CD1c-positive myeloid dendritic cell (primary cell): ENCODE measurements around the gene BARHL2.

Experiments used
- DNase-seq: peaks from one replicate; pipeline ENCODE4 v3.0.0-alpha.2; 2016; ENCODE audit errors: extremely low spot score

Gene BARHL2

DNA sequence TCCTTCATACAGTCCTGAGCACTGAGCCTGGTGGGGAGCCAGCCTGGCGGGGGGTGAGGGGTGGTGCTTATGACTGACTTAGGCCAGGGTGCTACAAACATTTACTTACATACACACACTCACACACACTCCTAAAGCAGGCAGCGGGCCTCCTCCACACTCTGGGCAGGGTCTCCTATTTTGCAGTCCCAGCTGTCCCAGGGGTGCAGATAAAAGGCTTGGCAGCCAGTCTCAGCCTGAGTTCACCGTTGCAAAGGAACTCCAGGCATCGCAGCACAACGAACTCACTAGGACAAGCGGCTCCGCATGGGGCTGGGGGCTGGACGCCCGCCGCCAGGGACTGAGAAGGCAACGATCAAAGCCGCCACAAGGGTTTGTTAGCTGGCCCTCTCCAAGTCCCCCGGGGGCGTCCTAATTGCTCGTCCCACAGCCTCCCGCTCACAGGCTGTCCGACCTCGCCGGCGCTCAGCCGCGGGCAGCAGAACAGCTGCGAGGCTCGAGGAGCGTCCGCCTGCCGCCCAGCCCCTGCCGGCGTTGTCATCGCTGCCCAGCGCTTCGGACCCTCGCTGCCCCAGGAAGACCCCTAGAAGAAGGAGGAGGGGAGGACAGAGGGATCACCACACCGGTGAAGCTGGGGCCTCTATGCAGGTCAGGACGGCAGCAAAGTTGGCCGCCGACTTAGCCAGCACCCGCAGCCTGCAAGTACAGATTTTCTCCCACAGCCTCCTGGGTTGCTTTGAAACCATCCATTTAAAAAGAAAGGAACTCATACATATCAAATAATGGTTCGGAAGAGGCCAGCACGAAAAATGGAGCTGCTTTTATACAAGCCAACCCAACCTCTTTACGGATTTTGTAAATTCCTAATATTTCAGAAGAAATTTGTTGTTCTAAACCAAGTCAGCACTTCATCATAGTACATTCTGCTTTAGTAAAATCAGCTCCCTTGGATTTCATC is 6.2 kb downstream of the BARHL2 start:
- DNase-seq: no peak

DNA sequence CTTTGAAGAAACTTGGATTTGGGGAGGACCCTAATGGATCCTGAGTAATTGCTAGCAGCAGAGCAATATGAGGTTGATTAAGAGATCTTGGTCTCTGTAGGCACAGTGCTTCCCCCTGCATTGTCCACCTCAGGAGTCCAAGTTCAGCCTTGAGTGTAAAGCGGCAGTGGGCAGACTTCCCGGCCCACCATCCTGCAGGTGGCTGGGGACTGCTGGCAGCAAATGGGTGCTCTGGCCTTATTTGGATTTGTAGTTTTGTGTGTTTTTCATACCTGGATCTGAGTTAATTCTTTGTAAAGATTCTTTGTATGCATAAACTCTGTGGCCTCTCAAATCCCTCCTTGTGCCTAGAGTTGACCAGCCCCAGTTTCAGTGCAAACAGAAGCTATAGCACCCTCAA is 7.6 kb downstream of the BARHL2 start:
- no peak for DNase-seq

DNA sequence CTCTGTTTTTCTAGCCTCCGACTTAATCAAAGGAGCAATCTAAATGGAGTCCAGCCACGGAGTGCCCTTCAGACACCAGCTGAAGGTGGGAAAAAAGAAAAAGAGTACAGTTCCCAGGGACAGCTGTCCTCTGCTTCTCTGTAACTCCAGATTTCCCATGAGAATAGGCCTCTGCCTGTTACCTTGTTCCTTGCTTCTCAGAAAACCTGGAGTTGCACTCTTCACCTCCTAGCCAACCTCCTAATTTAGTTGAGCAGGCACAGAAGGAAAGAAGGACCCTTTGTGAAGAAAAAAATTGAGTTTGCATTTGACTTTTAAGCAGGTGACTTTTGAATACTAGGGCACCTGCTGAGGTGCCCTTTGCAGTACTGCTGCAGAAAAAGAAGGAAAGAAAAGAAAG is 8.3 kb downstream of the BARHL2 start:
- no peak for DNase-seq

DNA sequence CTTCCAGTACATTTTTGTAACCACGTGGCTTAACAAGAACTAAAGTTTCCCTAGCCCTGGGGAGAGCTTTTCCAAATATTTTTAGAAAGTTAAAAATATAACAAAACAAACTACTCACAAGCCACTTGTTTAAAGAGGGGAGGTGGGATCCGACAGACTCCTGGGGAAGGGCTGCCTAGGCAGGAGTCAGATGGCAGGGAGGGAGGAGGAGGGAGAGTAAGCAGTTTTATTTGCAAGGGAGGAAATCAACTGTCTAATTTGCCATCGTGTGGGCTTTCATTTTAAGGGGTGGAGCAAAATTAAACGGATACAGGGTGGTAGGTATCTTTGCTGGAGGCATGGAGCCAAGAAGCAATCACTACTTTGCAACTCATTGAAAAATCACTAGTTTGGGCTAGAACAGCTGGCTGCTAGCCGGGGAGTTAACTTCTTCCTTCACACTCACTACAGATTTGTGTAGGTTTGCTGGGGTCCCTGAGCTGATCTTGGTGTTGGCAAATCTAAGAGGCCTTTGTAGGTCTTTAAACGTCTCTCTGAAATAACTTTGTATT is 8.8 kb downstream of the BARHL2 start:
- no peak for DNase-seq

DNA sequence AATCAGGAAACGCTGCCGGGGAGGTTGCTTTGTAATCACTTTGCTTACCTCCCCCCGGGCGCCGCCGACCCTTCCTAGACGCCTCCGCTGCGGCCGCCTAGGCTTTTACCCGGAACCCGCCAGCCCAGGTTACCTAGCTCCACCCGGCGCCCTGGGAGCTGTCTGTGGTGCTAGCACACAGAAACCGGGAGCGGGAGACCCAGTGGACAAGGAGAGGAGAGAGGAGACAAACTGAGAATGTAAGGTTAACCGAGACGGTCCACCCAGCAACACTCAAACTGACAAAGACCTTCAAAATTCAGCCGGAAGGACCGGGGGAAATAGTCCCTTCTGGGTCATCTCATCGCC is 9.8 kb downstream of the BARHL2 start:
- no peak for DNase-seq

DNA sequence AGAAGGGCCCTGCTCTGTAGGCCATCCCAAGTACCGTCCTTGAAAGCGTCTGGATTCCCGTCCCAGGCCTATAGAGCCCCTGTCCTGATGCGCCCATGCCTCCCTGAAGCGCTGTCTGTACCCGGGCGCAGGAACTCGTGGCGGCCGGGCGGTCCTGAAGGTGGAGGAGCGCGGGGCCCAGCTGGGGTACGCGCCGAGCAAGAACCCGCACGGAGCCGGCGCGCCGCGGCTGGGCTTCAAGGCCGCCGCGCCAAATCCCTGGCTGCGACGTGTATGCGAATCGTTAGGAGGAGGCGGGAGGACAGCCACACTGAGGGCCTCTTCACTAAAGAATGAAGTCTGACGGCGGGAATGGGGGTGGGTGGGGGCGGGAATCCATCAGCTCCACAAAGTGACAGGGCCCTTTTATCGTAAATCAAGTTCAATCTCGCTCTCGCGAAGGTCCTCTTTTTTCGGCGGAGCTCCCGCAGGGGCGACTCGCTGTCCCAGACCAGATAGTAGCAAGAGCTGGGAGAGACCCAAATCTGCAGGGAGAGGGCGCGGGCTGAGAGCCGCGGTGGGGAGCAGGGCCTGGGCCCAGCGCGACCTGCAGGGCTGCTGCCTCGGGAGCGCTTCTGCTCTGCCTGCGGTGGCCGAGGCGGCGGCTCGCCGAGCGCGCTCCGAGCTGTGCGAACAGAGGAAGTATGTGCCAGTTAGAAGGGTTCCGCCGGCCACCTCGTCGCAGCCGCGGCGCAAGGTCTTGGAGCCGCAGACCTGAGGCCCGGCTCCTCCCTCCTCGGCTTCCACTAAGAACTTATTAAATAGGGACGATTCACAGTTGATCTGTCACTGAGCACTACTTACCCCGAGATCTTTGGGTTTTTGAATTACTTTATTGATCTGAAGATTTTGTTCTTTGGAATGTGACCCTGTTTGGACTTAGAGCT is 10.4 kb downstream of the BARHL2 start:
- DNase-seq: peak; percentile 21

DNA sequence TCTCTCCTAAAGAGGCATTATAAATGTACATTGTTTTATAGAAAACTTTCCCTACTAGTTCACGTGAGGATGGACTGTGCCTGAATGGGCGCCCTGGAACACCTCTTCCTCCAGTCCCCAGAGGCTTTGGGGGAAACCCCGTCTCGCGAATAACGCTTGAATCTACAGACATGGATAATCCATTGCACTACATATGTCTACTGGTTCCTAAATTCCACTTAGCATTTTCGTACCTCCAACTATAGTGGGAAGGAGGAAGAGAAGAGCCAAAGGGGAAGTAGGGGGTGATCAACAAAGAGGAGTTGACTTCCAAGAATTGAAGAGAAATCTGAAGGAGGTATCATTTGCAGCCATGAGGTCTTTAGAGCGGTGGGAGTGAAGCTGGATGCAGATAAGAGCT is 11.1 kb downstream of the BARHL2 start:
- DNase-seq: no peak

DNA sequence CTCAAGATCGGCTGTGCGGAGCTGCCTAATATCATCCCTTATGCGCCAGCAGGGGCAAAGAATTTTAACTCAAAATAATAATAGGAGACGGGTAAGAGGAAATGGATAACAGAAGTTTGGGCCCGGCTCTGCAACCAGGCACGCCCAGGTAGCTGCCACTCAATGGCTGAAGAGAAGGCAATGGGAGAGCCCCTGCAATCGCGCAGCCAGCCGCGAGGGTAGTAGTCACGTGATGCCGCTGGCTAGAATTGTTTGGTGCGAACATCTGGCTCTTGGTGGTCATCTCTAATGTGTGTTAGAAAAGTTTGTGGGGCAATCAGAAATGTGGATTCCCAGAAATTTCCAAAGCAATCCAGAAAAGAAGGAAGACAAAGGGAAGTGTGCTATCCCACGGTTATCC is 12.3 kb downstream of the BARHL2 start:
- DNase-seq: no peak

DNA sequence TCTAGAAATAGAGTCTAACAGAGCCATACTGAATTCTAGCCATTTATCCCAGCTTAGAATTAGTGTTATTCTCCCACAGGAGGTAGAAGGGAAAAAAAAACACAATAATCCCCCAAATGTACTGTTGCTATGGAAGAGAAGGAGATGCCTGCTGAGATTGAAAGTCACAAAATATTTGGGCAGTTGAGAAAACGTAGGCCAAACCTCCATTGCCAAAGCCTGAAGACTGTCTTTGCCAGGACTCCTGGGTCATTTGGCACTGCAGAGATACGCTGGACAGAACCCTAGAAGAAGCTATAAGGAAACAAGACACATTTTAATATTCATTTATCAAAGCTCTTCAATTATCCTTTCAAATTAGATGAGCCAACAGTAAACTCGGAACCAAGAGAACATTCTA is 22.3 kb downstream of the BARHL2 start:
- DNase-seq: no peak

DNA sequence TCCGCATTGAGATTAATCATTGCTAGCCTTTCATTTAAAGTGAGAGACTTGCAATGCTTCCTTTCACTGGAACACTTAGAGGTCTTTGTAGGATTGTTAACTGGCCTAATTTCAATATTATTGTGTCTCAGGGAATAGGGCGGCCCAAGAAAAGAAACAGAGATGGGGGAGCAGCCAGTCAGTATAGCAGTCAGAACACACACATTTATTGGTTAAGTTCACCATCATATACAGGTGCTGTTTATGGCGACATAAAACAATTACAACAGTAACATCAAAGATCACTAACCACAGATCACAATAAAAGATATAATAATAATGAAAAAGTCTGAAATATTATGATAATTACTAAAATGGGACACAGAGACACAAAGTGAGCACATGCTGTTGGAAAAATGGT is 29.4 kb downstream of the BARHL2 start:
- no peak for DNase-seq

DNA sequence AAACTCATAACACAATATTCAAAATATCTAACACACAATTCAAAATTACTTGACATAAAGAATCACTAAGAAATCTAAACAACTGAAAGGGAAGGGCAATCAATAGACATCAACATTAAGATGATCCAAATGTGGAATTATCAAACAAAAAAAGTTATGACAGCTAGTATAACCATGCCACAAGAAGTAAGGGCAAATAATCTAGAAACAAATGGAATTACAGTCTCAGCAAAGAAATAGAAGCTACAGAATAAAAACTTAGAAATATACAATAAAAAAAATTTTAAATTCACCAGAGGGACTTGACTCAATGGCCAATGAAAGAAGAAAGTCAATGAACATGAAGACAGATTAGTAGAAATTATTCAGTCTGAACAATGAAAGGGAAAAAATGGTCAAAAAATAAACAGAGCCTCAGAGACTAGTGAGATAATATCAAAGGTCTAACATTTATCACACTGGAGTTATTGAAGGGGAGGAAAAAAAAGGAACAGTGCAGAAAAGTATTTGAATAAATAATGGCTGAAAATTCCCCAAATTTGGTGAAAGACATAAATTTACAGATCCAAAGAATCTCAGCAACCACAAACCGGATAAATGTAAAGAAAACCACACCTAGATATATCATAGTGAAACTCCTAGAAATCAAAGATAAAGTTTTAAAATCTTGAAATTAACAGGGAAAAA is 41.8 kb downstream of the BARHL2 start:
- DNase-seq: no peak

DNA sequence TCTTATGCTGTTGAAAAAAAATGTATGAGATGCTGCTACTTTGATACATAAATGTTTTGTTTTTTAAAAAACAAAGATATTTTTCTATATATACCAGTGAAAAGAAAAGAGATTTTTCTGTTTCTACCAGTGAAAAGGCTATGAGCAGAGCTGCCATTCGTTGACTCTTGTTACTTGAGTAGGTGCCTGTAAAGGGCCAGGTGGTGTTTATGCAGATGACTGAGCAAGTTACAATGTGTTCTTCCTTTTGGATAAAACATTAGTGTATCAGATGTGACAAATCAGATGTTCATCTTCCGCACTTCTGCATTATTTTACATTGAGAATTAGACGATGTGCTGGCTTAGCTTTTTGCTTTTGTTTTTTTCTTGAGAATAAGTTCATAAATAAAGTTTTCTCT is 45.4 kb downstream of the BARHL2 start:
- DNase-seq: no peak

DNA sequence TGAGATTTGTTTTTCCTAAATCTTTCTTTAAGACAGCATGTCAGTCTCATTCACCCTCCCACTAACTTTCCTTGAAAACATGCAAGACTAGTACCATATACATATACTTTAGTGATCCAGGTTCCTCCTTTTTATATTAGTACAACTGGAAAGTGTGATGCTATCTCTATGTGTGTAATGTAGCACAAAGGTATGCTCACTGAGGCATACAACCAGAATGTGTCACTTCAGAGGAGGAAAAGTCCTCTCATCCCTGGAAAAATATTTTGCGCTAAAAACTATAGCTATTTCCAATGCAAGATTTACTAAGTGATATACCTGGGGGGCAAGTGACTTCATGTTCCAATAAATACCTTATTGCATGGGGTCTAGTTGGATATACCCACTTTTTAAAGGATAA is 45.9 kb downstream of the BARHL2 start:
- DNase-seq: no peak
